Esophagus muscularis mucosa (tissue), 4 donors: ENCODE results near the gene EPHB1. TPM values are rescaled to one million over a fixed set of nuclear protein-coding genes. Genes with fewer than 3 reads are reported as not detected.

Experiments
- DNase-seq: peaks from one replicate; pipeline ENCODE4 v3.0.0-alpha.2; 2017; ENCODE audit errors: extremely low spot score
- H3K27ac ChIP-seq, 4 donors: fragments of 200-600 bp; sonication (generic); replicated peaks in 1 of 4; 1 replicate in 3 of 4; 2 replicates in 1 of 4; pipeline ENCODE4 v1.5.1; 2016 to 2019; ENCODE audit warnings: mild to moderate bottlenecking in 1 of 4
- H3K27me3 ChIP-seq, 4 donors: fragments of 200-600 bp; sonication (generic); one replicate each; pipeline versions ENCODE4 v1.5.1 to v1.6.0; 2016 to 2019
- H3K36me3 ChIP-seq, 4 donors: fragments of 200-600 bp; sonication (generic); one replicate each; pipeline ENCODE4 v1.5.1; 2016 to 2019
- H3K4me1 ChIP-seq, 4 donors: fragments of 200-600 bp; sonication (generic); one replicate each; pipeline ENCODE4 v1.5.1; 2016 to 2019
- H3K4me3 ChIP-seq, 4 donors: fragments of 200-600 bp; sonication (generic); 1 replicate in 2 of 4; 2 replicates in 2 of 4; pipeline ENCODE4 v1.5.1; 2016 to 2019; ENCODE audit warnings: mild to moderate bottlenecking in 4 of 4, moderate library complexity in 1 of 4
- H3K9me3 ChIP-seq, 4 donors: fragments of 200-600 bp; sonication (generic); 1 replicate in 3 of 4; 2 replicates in 1 of 4; pipeline ENCODE4 v1.5.1; 2016 to 2019
- CTCF ChIP-seq, 3 experiments: fragments of 200-600 bp in 2 of 3; fragments of 450-650 bp in 1 of 3; sonication (generic) in 2 of 3; IDR thresholded peaks; one replicate each; pipeline ENCODE4 v1.5.1; 2017 to 2019; ENCODE audit warnings: antibody characterized with exemption in 3 of 3, mild to moderate bottlenecking in 2 of 3, moderate library complexity in 1 of 3
- EP300 ChIP-seq: sonication (generic); formaldehyde crosslinking; IDR thresholded peaks from one replicate; pipeline ENCODE4 v1.6.1; 2017; ENCODE audit warnings: antibody characterized with exemption
- POLR2A ChIP-seq: fragments of 450-650 bp; IDR thresholded peaks from one replicate; pipeline ENCODE4 v1.6.1; 2017; ENCODE audit warnings: antibody characterized with exemption, moderate library complexity, mild to moderate bottlenecking, low read depth
- POLR2AphosphoS5 ChIP-seq, 2 donors: sonication (generic); formaldehyde crosslinking; IDR thresholded peaks; one replicate each; pipeline ENCODE4 v1.6.1; 2017; ENCODE audit warnings: antibody characterized with exemption in 2 of 2
- WGBS: methylation state at CpG from one replicate; pipeline ENCODE4 v1.1.5; 2018; 5-methylcytosine and 5-hydroxymethylcytosine counted together
- intact Hi-C: fragments of 100-400 bp; cut with DNase I; formaldehyde crosslinking; loops from one replicate; pipeline ENCODE4 v1.15.1; 2023
- total RNA-seq, 4 donors: library from RNA; depleted of rRNA; stranded (reverse); fragments of >200 nt; gene quantifications; one replicate each; pipeline versions ENCODE4 v1.1.0 to v1.2.1, GENCODE V29; 2016

The EPHB1 gene
- total RNA-seq, 4 donors from 2014 or later, result under 0.01 to 6.1 (median 2.8) TPM

GRCh38 chr3:134922866-134923265 lies 127.8 kb downstream of the EPHB1 start:
- intact Hi-C loops, result no loop called here
- Histone ChIP-seq H3K9me3 (peaks cover 0 to 12% (median 10%) of the 10 kb centered on the region in 4 donors), H3K27me3 (no peaks in the 10 kb centered on the region), H3K4me3 (no peak overlapping the region), H3K36me3 (no peaks in the 10 kb centered on the region), H3K27ac (no peak overlapping the region), H3K4me1 (no peaks in the 10 kb centered on the region)
- TF ChIP-seq POLR2AphosphoS5 (IDR thresholded peaks at IDR 0.05) (no peak), EP300 (no peak), CTCF (IDR thresholded peaks at IDR 0.05) (no peak), POLR2A (no peak)
- no peak for DNase-seq
- WGBS, result 88% methylated on average over 6 of the region's 6 CpGs

GRCh38 chr3:134923286-134923685 lies 128.2 kb downstream of the EPHB1 start:
- Histone ChIP-seq H3K36me3 (no peaks in the 10 kb centered on the region), H3K9me3 (peaks cover 0 to 12% (median 10%) of the 10 kb centered on the region in 4 donors), H3K27ac (no peak overlapping the region), H3K27me3 (no peaks in the 10 kb centered on the region), H3K4me3 (no peak overlapping the region), H3K4me1 (no peaks in the 10 kb centered on the region)
- no peak for TF ChIP-seq CTCF (IDR thresholded peaks at IDR 0.05)
- no peak for TF ChIP-seq POLR2A
- DNase-seq, result no peak
- WGBS, result 88% methylated on average over 1 of the region's 1 CpG
- intact Hi-C loops, result no loop called here

GRCh38 chr3:134927599-134927998 lies 132.5 kb downstream of the EPHB1 start:
- Histone ChIP-seq H3K27me3 (no peaks in the 10 kb centered on the region), H3K4me1 (peaks cover 0 to 7% (median 0%) of the 10 kb centered on the region in 4 donors), H3K4me3 (no peak overlapping the region), H3K36me3 (no peaks in the 10 kb centered on the region), H3K9me3 (peaks cover 0 to 12% (median 10%) of the 10 kb centered on the region in 4 donors), H3K27ac (no peak overlapping the region)
- no peak for DNase-seq
- 89% methylated on average over 1 of the region's 1 CpG for whole genome bisulfite sequencing
- TF ChIP-seq POLR2A (no peak), CTCF (IDR thresholded peaks at IDR 0.05) (no peak), POLR2AphosphoS5 (IDR thresholded peaks at IDR 0.05) (no peak), EP300 (no peak)
- intact Hi-C loops, result no loop called here

- peaks cover 0 to 11% (median 9%) of the 10 kb centered on the region in 4 donors for H3K9me3 ChIP-seq
- no peak for DNase-seq
- intact Hi-C loops, result no loop called here
- TF ChIP-seq EP300 (no peak), POLR2A (no peak), CTCF (IDR thresholded peaks at IDR 0.05) (no peak)
- peaks cover 0 to 10% (median 0%) of the 10 kb centered on the region in 4 donors for H3K4me1 ChIP-seq
- 85% methylated on average over 6 of the region's 6 CpGs for WGBS
- no peaks in the 10 kb centered on the region for H3K27me3 ChIP-seq
- no peaks in the 10 kb centered on the region for H3K36me3 ChIP-seq
- no peak overlapping the region for H3K4me3 ChIP-seq
- no peak overlapping the region for H3K27ac ChIP-seq
Measured at GRCh38 chr3:134928392-134928791, 133.3 kb downstream of the EPHB1 start.

- peaks cover 0 to 11% (median 6%) of the 10 kb centered on the region in 4 donors for H3K9me3 ChIP-seq
- H3K27me3 ChIP-seq, result no peaks in the 10 kb centered on the region
- H3K36me3 ChIP-seq, result no peaks in the 10 kb centered on the region
- intact Hi-C loops, result no loop called here
- 69% methylated on average over 3 of the region's 3 CpGs for WGBS
- TF ChIP-seq EP300 (no peak), POLR2A (no peak), CTCF (IDR thresholded peaks at IDR 0.05) (no peak), POLR2AphosphoS5 (IDR thresholded peaks at IDR 0.05) (no peak)
- peaks cover 0 to 10% (median 0%) of the 10 kb centered on the region in 4 donors for H3K4me1 ChIP-seq
- H3K27ac ChIP-seq, result no peak overlapping the region
- no peak overlapping the region for H3K4me3 ChIP-seq
- DNase-seq, result no peak
Measured at GRCh38 chr3:134928819-134929218, 133.8 kb downstream of the EPHB1 start.
